CD4-positive, alpha-beta memory T cell (primary cell): ENCODE data around the gene BEAN1. TPM values are rescaled to one million over a fixed set of nuclear protein-coding genes. Genes with fewer than 3 reads are reported as not detected.
"Not testable (repeated sequence)": the region's sequence is repeated elsewhere in the genome, so short reads cannot be mapped to it uniquely, and the experiment has no call there.

Experiments used
- CTCF ChIA-PET: fragments of 350-600 bp; sonication (Branson Sonifier 250); formaldehyde crosslinking; loops from one replicate; lab custom pipeline; 2021; ENCODE audit warnings: inconsistent platforms; ENCODE audit not compliant: partially characterized antibody; lab: Charles Lee
- POLR2A ChIA-PET: fragments of 350-600 bp; sonication (Branson Sonifier 250); formaldehyde crosslinking; loops from one replicate; lab custom pipeline; 2021; ENCODE audit not compliant: partially characterized antibody; lab: Charles Lee
- DNase-seq, 5 donors: peaks; one replicate each; pipeline versions ENCODE4 v3.0.0 to v3.0.0-alpha.2; 2020 to 2022; ENCODE audit warnings: mixed read lengths in 1 of 5
- H3K27ac ChIP-seq: one replicate; pipeline ENCODE4 v1.7.0; 2013; ENCODE audit warnings: low read depth, low read length
- H3K27me3 ChIP-seq: 2 replicates; pipeline ENCODE4 v1.7.0; 2013; ENCODE audit warnings: mild to moderate bottlenecking, low read length, moderate library complexity; ENCODE audit not compliant: insufficient read depth
- H3K36me3 ChIP-seq: 2 replicates; pipeline ENCODE4 v1.7.0; 2013; ENCODE audit warnings: mild to moderate bottlenecking, low read length, moderate library complexity; ENCODE audit not compliant: insufficient read depth
- H3K4me1 ChIP-seq: 2 replicates; pipeline ENCODE4 v1.7.0; 2013; ENCODE audit warnings: mild to moderate bottlenecking, low read length, moderate library complexity; ENCODE audit not compliant: insufficient read depth
- H3K4me3 ChIP-seq, 2 donors: one replicate each; pipeline ENCODE4 v1.7.0; 2013; ENCODE audit warnings: low read length in 2 of 2, mild to moderate bottlenecking in 1 of 2
- H3K9me3 ChIP-seq, 2 donors: one replicate each; pipeline ENCODE4 v1.7.0; 2013; ENCODE audit warnings: low read length in 2 of 2, control low read depth in 1 of 2; ENCODE audit not compliant: control insufficient read depth in 1 of 2
- H3K27ac Mint-ChIP-seq, 7 donors: one replicate each; pipeline ENCODE4 v1.8.0; 2020 to 2021; ENCODE audit warnings: mixed read lengths in 7 of 7, mild to moderate bottlenecking in 6 of 7, inconsistent platforms in 3 of 7, moderate library complexity in 3 of 7
- H3K27me3 Mint-ChIP-seq, 2 donors: one replicate each; pipeline ENCODE4 v1.8.0; 2020 to 2021; ENCODE audit warnings: mixed read lengths in 2 of 2
- H3K36me3 Mint-ChIP-seq, 2 donors: one replicate each; pipeline ENCODE4 v1.8.0; 2020 to 2021; ENCODE audit warnings: mixed read lengths in 2 of 2, inconsistent platforms in 1 of 2, mild to moderate bottlenecking in 1 of 2
- H3K4me1 Mint-ChIP-seq, 4 donors: one replicate each; pipeline ENCODE4 v1.8.0; 2020 to 2021; ENCODE audit warnings: mixed read lengths in 4 of 4, mild to moderate bottlenecking in 1 of 4
- H3K4me3 Mint-ChIP-seq, 8 donors: one replicate each; pipeline ENCODE4 v1.8.0; 2020 to 2021; ENCODE audit warnings: mixed read lengths in 8 of 8, mild to moderate bottlenecking in 7 of 8, moderate library complexity in 6 of 8, inconsistent platforms in 3 of 8
- H3K9me3 Mint-ChIP-seq, 8 donors: one replicate each; pipeline ENCODE4 v1.8.0; 2020 to 2021; ENCODE audit warnings: mixed read lengths in 8 of 8, mild to moderate bottlenecking in 5 of 8, inconsistent platforms in 3 of 8, moderate library complexity in 1 of 8
- intact Hi-C: fragments of 100-400 bp; cut with micrococcal nuclease; formaldehyde crosslinking; loops from one replicate; pipeline ENCODE4 v1.15.1; 2023
- polyA plus RNA-seq, 2 donors: library from polyadenylated mRNA; unstranded; fragments of 300-500 nt; fragmentation: Illumina TruSeq; gene quantifications; one replicate each; pipeline ENCODE4 v1.2.3, GENCODE V29; 2021
- total RNA-seq, 2 experiments: library from RNA; stranded (reverse); gene quantifications; one replicate each; pipeline ENCODE4 v1.2.3, GENCODE V29; 2021

The BEAN1 gene
- total and polyA plus RNA-seq, 4 experiments from 2014 or later = 0.23 TPM; not detected in 3

DNA sequence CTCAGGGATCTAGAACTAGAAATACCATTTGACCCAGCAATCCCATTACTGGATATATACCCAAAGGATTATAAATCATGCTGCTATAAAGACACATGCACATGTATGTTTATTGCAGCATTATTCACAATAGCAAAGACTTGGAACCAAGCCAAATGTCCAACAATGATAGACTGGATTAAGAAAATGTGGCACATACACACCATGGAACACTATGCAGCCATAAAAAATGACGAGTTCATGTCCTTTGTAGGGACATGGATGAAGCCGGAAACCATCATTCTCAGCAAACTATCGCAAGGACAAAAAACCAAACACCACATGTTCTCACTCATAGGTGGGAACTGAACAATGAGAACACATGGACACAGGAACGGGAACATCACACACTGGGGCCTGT, 74.5 kb downstream of the BEAN1 start:
- H3K36me3 Mint-ChIP-seq, H3K9me3 ChIP-seq, H3K27me3 ChIP-seq, H3K4me1 Mint-ChIP-seq, POLR2A ChIA-PET, H3K27ac Mint-ChIP-seq, H3K27ac ChIP-seq, intact Hi-C loops, H3K9me3 Mint-ChIP-seq, H3K4me3 Mint-ChIP-seq, H3K4me3 ChIP-seq, H3K36me3 ChIP-seq, H3K27me3 Mint-ChIP-seq, H3K4me1 ChIP-seq, DNase-seq, CTCF ChIA-PET: not testable (repeated sequence)

DNA sequence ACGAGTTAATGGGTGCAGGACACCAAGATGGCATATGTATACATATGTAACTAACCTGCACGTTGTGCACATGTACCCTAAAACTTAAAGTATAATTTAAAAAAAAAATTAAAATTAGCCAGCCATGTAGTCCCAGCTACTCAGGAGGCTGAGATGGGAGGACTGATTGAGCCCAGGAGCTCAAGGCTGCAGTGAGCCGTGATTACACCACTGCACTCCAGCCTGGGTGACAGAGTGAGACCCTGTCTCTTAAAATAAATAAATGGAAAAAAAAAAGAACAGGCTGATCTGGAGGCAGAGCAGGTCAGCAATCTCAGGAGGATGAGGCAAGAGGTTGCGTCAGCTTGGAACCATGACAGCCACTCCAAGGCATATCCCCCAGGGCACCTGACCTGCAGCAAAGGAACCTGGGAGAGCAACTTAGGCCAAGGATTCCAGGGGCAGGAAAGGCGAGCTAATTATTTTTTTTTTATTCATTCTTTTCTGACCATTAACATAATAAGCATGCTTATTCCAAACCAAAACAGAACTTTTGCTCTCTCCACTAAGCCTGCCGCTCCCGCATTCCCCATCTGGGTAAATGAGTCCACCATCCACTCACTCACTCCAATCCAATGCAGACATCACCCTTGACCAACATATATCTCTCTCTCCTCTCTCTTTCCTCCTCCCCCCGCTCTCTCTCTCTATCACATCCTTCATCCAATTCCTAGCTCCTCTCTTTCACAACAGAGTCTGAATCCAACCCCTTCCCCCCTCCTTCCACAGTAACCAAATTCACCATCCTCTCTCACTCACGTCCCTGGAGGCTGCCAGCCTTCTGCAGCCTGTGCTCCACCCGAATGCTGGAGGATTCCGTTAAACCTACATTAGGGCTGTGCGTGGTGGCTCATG, 75.2 kb downstream of the BEAN1 start:
- ChIA-PET CTCF (interaction anchor here (0.9 kb wide), 1 partner anchor 230 kb away, joined by 3 read pairs; no protein-coding TSS in a partner anchor), POLR2A (no interaction called here)
- Histone ChIP-seq H3K4me3 (no peak overlapping the region), H3K36me3 (no peaks in the 10 kb centered on the region), H3K27ac (no peak overlapping the region), H3K9me3 (no peaks in the 10 kb centered on the region), H3K4me1 (no peaks in the 10 kb centered on the region), H3K27me3 (no peaks in the 10 kb centered on the region)
- Mint-ChIP-seq H3K9me3 (no peaks in the 10 kb centered on the region), H3K4me1 (peaks cover 0 to 3% (median 1%) of the 10 kb centered on the region in 4 donors), H3K4me3 (no peak overlapping the region), H3K27me3 (no peaks in the 10 kb centered on the region), H3K36me3 (no peaks in the 10 kb centered on the region), H3K27ac (no peak overlapping the region)
- DNase-seq = no peak
- intact Hi-C loops = no loop called here

DNA sequence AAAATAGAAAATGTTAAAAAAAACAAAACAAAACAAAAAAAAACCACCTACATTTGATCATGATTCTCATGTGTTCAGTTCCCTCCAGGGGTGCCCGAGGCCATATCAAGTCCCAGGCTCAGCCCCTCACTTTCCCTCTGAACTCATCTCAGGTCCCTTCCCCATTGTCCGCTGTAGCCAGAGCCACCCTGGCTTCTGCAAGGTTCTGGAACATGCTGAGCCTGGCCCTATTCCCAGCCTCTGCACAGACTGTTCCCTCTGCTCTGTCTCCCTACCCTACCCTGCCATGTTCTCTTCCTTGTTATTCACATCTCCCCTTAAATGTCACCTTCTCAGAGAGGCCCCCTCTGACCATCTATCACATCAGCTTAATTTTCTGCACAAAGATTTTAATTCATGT, 75.9 kb downstream of the BEAN1 start:
- Histone ChIP-seq H3K27me3 (no peaks in the 10 kb centered on the region), H3K36me3 (no peaks in the 10 kb centered on the region), H3K27ac (no peak overlapping the region), H3K4me3 (no peak overlapping the region), H3K4me1 (no peaks in the 10 kb centered on the region), H3K9me3 (no peaks in the 10 kb centered on the region)
- ChIA-PET POLR2A (no interaction called here), CTCF (interaction anchor here (0.9 kb wide), 1 partner anchor 229 kb away, joined by 3 read pairs; no protein-coding TSS in a partner anchor)
- Mint-ChIP-seq H3K4me1 (peaks cover 0 to 3% (median 1%) of the 10 kb centered on the region in 4 donors), H3K27ac (peak overlapping the region in 1 of 7 donors; percentile 2), H3K9me3 (no peaks in the 10 kb centered on the region), H3K27me3 (no peaks in the 10 kb centered on the region), H3K4me3 (no peak overlapping the region), H3K36me3 (peaks cover 0 to 5% of the 10 kb centered on the region in 2 donors)
- intact Hi-C loops = no loop called here
- DNase-seq = no peak

DNA sequence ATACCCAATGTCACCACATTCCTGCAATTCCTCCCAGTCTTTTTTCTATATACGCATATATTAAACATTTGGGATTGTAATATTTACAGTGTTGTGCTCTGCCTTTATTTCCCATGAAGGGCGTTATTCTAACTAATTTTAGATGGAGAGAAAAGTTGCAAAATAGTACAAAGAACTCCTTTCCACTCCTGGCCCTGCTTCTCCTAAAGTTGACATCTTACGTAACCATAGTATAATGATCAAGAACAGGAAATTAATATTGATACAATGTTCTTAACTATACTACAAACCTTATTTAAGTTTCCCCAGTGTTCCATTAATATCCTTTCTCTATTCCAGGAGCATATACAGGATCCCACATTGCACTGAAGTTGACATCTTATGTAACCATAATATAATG, 76.5 kb downstream of the BEAN1 start:
- POLR2A ChIA-PET = no interaction called here
- H3K27ac Mint-ChIP-seq = no peak overlapping the region
- Histone ChIP-seq H3K4me3 (no peak overlapping the region), H3K36me3 (no peaks in the 10 kb centered on the region), H3K27ac (no peak overlapping the region), H3K27me3 (no peaks in the 10 kb centered on the region), H3K4me1 (no peaks in the 10 kb centered on the region), H3K9me3 (no peaks in the 10 kb centered on the region)
- peaks cover 0 to 5% of the 10 kb centered on the region in 2 donors for H3K36me3 Mint-ChIP-seq
- CTCF ChIA-PET = no interaction called here
- peaks cover 0 to 3% (median 1%) of the 10 kb centered on the region in 4 donors for H3K4me1 Mint-ChIP-seq
- intact Hi-C loops = no loop called here
- H3K4me3 Mint-ChIP-seq = peak overlapping the region in 1 of 8 donors; percentile 18
- H3K27me3 Mint-ChIP-seq = no peaks in the 10 kb centered on the region
- no peaks in the 10 kb centered on the region for H3K9me3 Mint-ChIP-seq
- DNase-seq = no peak

DNA sequence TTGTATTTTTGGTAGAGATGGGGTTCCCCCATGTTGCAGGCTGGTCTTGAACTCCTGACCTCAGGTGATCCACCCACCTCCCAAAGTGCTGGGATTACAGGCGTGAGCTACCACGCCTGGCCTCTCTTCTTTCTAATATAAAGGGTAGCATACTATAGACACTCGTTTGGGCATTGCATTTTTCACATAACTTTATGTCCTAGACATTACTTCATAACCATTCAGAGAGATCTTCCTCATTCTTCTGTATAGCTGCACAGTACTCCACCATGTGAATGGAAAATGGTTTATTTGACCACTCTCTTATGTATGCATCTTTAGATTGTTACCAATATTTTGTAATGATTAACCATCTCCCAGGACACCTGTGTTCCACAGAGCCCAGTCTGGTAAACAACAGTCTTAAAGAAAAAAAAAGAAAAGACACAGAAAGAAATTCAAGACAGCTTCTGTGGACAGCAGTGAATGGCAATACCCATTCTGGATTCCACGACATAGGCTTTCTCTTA, 80.7 kb downstream of the BEAN1 start:
- Mint-ChIP-seq H3K27me3 (no peaks in the 10 kb centered on the region), H3K4me1 (peaks cover 5 to 18% (median 9%) of the 10 kb centered on the region in 4 donors), H3K4me3 (no peak overlapping the region), H3K9me3 (no peaks in the 10 kb centered on the region), H3K27ac (no peak overlapping the region), H3K36me3 (peaks cover 0 to 5% of the 10 kb centered on the region in 2 donors)
- POLR2A ChIA-PET = interaction anchor here (1.5 to 3.1 kb wide), 3 partner anchors 14 to 45 kb away, joined by 5 to 16 read pairs (median 5); partner anchors contain the start of gene CKLF
- H3K4me1 ChIP-seq = peaks cover 12% of the 10 kb centered on the region
- DNase-seq = no peak
- H3K9me3 ChIP-seq = no peaks in the 10 kb centered on the region
- intact Hi-C loops = no loop called here
- H3K27me3 ChIP-seq = no peaks in the 10 kb centered on the region
- CTCF ChIA-PET = interaction anchor here (0.8 to 2.7 kb wide), 5 partner anchors 25 to 103 kb away, joined by 3 to 16 read pairs (median 4); no protein-coding TSS in a partner anchor
- no peak overlapping the region for H3K4me3 ChIP-seq
- H3K36me3 ChIP-seq = no peaks in the 10 kb centered on the region
- H3K27ac ChIP-seq = no peak overlapping the region

DNA sequence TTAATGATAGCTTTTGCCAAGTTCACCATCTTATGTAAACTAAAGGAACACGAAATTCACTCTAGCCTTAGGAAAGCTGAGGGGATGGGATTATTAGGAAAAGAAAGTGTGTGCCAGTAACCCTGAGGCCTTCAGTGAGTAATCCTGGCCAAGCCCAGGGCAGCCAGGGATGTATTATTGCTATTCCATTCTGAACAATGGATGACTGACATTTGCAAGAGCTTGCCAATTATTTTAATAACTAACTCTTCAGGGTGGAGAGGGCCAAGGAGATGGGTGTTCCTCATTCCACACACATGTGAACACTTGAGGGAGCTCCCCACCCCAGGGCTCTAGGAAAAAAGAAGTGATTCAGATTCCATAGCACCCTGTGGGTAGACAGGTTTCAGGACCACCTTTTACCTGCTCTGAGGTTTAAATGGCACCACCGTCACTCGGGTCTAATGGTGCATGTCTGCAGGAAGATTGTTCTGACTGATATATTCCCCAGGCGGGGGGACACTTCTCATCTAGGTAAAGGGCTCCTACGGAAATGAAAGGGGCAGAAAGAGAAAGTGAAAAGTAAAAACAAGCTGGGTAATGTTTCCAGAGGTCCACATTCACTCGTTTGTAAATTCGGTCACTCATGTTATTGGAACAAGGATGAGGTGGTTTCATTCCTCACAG, 81.3 kb downstream of the BEAN1 start:
- DNase-seq = no peak
- H3K36me3 ChIP-seq = no peaks in the 10 kb centered on the region
- CTCF ChIA-PET = interaction anchor here (0.6 to 2.7 kb wide), 7 partner anchors 26 to 103 kb away, joined by 3 to 16 read pairs (median 3); no protein-coding TSS in a partner anchor
- intact Hi-C loops = no loop called here
- no peak overlapping the region for H3K27ac Mint-ChIP-seq
- peaks cover 0 to 5% of the 10 kb centered on the region in 2 donors for H3K36me3 Mint-ChIP-seq
- H3K9me3 ChIP-seq = no peaks in the 10 kb centered on the region
- H3K4me3 Mint-ChIP-seq = no peak overlapping the region
- no peaks in the 10 kb centered on the region for H3K9me3 Mint-ChIP-seq
- H3K4me3 ChIP-seq = no peak overlapping the region
- peaks cover 6 to 24% (median 11%) of the 10 kb centered on the region in 4 donors for H3K4me1 Mint-ChIP-seq
- peaks cover 17% of the 10 kb centered on the region for H3K4me1 ChIP-seq
- H3K27ac ChIP-seq = no peak overlapping the region
- H3K27me3 Mint-ChIP-seq = no peaks in the 10 kb centered on the region
- POLR2A ChIA-PET = interaction anchor here (1.5 to 3.1 kb wide), 3 partner anchors 13 to 44 kb away, joined by 5 to 16 read pairs (median 5); partner anchors contain the start of gene CKLF
- H3K27me3 ChIP-seq = no peaks in the 10 kb centered on the region
